A549 (cell line): Measurements from ENCODE around the gene RTL1.

Experiments used
- HOXB5 ChIP-seq: fragments of 250-450 bp; sonication (Bioruptor Pico); IDR thresholded peaks from 2 replicates; pipeline ENCODE4 v1.5.0; 2020; ENCODE audit warnings: mild to moderate bottlenecking, moderate library complexity
- PHF8 ChIP-seq: fragments of 200-600 bp; sonication (generic); IDR thresholded peaks from 2 replicates; pipeline ENCODE4 v1.6.1; 2016; ENCODE audit warnings: low read depth, mild to moderate bottlenecking, antibody characterized with exemption, moderate library complexity, borderline replicate concordance
- SREBF2 ChIP-seq: fragments of 450-650 bp; IDR thresholded peaks from 2 replicates; pipeline ENCODE4 v1.6.1; 2014; ENCODE audit warnings: mild to moderate bottlenecking, moderate library complexity
- ZC3H11A ChIP-seq: fragments of 450-650 bp; IDR thresholded peaks from 2 replicates; pipeline ENCODE4 v1.6.1; 2014; ENCODE audit warnings: antibody characterized with exemption, mild to moderate bottlenecking
- TF ChIP-seq, protein P1 (sequence below): IDR thresholded peaks from 2 replicates; pipeline ENCODE4 v1.6.1; 2012
- TF ChIP-seq, protein P2 (sequence below): fragments of 450-650 bp; IDR thresholded peaks from 2 replicates; pipeline ENCODE4 v1.6.1; 2014; ENCODE audit warnings: antibody characterized with exemption

GRCh38 chr14:100893760-100894159 lies 9.8 kb downstream of the RTL1 start:
- TF ChIP-seq ZC3H11A (no peak), SREBF2 (no peak), HOXB5 (no peak), PHF8 (no peak)
- TF ChIP-seq, protein P1, sequence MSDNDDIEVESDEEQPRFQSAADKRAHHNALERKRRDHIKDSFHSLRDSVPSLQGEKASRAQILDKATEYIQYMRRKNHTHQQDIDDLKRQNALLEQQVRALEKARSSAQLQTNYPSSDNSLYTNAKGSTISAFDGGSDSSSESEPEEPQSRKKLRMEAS: no peak
- TF ChIP-seq, protein P2, sequence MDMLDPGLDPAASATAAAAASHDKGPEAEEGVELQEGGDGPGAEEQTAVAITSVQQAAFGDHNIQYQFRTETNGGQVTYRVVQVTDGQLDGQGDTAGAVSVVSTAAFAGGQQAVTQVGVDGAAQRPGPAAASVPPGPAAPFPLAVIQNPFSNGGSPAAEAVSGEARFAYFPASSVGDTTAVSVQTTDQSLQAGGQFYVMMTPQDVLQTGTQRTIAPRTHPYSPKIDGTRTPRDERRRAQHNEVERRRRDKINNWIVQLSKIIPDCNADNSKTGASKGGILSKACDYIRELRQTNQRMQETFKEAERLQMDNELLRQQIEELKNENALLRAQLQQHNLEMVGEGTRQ: no peak
